SKM-1 treated with dmso at 0.1 percent for 144 hours (cell line): ENCODE data around the gene PLEKHG2.
A peak's percentile ranks its signal among the peaks of the same experiment; 100 is the strongest.

ENCODE experiments used
- DNase-seq: peaks from one replicate; lab custom pipeline; 2025; ENCODE audit not compliant: unreplicated experiment; lab: John Stamatoyannopoulos, UW

The PLEKHG2 gene

DNA sequence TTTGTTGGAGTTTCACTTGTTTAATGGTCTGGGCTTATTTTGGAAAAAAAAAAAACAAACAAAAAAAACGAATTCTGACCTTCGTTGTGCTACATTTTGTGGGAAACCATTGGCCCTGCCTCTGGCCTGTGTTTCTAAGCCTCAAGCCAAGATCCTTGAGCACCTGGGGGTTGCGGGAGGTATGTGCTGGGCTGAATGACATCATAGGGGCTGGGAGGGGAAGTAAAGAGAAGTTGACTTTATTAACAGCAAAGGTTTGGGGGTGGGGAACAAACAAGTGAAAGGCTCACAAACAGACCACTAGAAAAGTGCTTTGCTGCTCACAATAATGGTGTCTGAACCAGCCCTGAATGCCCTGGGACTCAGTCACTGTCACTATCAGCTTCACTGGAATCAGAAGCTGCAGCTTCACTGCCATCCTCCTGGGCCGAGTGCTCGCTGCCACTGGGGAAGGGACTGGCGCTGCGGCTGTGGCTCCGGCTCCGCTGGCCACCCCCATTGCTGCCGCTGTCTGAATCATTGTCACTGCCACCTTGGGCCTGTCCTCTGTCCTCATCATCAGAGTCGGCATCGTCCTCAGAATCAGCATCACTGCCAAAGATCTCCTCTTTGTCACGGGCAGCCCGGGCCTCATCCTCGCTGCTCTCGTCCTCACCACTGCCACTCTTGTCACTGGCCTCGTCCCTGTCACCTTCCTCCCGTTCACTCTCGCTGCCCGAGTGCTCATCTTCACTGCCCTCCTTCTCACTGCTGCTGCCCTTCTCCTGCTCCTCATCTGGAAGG lies 26.6 kb upstream of the PLEKHG2 start:
- no peak for DNase-seq

- DNase-seq: no peak
These were observed 25.9 kb upstream of the PLEKHG2 start for GRCh38 chr19:39386557-39386956.

DNA sequence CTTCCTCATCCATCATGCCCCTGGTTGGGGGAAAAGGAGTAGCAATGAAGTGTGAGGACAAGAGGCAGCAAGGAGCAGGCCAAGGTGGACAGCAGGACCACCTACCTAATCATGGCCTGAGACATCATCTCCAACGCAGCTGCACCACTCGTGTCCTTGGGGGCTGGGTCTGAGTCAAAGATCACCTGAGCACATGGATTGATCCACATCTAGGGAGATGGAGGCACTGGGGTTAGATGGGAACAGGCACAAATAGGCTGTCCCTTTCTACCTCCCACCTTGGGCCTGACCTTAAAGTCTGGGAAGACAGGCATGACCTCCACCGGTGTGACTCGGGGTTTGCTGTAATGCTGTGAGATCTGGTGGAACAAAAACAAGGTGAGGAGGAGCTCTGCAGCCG lies 23.8 kb upstream of the PLEKHG2 start:
- DNase-seq: no peak

- DNase-seq: no peak
These were observed 22.6 kb upstream of the PLEKHG2 start for GRCh38 chr19:39389631-39390414.

- DNase-seq: no peak
These were observed 22.1 kb upstream of the PLEKHG2 start for GRCh38 chr19:39390451-39390750.

GRCh38 chr19:39390751-39391437 lies 21.6 kb upstream of the PLEKHG2 start, which contains the start of the genes MED29 and PAF1:
Gene MED29 (plus strand): TSS chr19:39391378. CDS start chr19:39391423, 45 bp downstream.
Gene PAF1 (minus strand): TSS chr19:39391106. CDS start chr19:39390864, 242 bp downstream.
- peak; percentile 99 for DNase-seq

DNA sequence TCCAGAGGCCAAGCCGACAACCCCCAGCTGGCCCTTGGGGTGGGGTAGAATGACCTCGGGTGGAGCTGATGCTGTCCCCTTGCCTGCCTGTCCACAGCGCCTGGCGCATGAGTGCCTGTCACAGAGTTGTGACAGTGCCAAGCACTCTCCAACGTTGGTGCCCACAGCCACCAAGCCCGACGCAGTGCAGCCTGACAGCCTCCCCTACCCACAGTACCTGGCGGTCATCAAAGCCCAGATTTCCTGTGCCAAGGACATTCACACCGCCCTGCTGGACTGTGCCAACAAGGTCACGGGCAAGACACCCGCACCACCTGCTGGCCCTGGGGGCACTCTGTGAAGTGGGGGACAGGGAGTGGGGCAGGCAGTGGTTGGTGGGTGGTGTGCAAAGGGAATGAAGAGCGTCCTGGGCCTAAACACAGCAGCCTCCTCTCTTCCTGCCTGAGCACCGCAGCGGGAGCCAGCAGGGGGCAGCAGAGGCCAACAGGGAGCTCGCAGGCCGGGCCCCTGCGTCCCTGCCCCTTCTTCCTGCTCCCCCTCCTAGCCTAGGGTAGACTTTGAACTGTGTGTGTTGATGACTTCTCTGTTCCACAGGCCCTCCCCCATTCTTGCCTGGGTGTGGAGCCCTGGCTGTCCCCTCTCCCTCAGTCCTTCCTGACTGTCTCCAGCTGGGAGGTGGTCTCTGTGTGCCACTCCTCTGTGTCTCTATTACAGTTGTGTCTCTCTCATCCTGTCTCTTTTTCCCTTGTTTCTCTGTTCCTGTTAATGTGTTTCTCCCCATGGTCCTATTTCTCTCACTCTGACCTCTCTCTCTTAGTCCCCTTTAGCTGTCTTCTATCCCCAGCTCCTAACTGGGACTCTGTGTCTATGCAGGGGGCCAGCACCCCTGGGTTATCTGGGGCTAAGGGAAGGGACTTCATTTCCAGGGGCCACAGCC lies 14.8 kb upstream of the PLEKHG2 start:
- DNase-seq: peak; percentile 87

DNA sequence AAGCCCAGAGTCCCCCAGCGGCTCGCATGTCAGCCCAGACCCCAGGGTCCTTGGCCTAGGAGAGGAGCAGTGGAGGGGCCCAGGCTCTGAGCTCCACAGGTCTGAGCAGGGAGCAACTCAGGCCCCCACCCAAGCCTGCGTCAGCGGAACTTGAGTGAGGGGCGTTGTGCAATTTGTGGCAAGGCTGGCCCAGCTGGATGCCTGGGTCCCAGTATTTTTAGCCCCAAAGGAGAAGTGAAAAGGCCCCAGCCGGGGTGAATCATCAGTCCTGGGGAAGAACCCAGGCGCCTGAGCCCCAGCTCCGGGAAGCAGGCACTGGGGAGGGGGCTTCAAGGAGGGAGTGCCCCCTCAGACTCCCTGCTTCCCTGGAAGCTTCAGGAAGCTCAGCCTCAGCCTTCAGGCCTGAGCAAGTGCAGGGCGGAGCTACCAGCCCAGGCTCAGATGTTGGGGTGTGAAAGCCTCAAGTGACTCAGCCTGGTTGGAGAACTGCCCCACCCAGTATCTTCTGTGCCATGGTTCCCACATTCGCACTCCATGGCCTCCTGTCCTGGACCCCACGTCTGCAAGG lies 14.1 kb upstream of the PLEKHG2 start:
- DNase-seq: peak; percentile 86

DNA sequence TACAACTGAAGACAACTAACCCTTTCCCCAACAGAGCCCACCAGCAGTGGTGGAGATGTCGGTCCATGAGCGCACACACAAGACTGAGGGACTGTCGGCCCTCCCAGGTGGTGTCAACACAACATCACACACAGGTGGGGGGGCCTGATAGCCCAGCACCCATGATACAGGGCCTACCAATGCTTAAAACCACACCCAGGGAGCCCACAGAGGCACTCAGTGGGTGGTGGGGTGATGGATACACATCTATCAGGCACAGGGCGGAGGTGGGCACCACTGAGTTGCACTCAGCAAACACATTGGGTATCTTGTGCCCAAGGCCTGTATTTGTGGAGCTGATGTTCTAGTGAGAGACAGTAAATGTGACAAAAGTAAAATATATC lies 12.8 kb upstream of the PLEKHG2 start:
- no peak for DNase-seq

DNA sequence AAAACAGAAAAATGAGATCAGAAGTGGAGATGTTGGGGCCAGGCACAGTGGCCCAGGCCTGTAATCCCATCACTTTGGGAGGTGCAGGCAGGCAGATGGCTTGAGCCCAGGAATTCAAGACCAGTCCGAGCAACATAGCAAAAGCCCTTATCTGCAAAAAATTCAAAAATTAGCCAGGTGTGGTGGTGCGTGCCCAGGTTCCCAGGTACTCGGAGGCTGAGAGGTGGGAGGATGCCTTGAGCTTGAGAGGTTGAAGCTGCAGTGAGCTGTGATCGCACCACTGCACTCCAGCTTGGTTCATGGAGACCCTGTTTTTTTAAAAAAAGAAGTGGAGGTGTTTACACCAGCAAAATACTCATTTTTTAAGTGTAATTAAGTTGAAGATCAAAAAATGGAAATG lies 12.4 kb upstream of the PLEKHG2 start:
- no peak for DNase-seq

DNA sequence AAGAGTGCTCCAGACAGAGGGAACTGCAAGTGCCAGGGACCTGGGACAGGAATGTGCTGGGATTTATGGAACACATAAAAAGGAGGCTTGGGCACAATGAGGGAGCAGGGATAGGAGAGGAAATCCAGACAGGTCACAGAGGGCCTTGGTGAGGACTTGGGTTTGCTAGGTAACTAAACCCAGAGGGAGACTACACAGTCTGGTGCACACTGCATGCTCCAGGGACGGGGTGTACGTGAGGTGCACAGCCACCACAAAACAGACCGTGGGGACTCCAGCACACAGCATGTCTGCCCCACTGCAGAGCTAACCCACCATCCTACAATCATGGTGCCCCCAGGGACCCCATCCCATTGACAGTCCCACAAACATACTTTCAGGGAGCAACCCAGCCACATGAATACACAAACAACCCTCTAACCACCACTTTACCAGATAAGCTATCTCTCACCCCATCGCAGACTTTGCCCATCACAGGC lies 11.4 kb upstream of the PLEKHG2 start:
- no peak for DNase-seq

DNA sequence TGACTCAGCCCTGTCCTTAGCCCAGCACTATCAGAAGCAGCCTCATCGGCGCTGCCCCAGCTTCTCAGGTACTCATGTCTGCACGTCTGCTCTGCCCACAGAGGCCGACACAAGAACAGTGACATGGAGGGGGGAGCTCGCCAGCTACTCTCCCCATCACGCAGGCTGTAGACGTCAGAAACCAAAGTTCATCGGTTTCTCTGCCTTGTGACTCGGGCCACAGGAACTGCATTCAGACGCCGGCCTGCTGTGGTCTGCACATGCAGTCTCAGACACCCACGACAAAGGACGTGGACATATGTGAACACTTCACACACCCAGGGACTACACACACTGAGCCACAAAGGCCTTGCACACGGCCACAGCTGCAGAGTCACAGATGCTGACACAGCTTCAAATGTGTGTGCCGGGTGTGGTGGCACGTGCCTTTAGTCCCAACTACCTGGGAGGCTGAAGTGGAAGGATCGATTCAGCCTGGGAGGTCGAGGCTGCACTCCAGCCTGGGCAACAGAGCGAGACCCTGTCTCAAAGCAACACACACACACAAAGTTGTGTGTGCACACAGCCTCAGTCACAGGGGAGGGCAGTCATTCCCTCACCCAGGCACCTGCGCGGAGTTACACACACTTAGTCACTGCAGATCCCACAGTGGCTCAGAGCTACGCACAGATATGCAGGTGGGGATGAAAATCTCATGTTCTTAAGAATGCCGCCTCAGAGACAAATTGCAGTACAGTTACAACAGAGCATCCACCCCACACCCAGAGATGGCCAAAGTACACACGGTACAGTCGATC lies 10.7 kb upstream of the PLEKHG2 start:
- DNase-seq: no peak

DNA sequence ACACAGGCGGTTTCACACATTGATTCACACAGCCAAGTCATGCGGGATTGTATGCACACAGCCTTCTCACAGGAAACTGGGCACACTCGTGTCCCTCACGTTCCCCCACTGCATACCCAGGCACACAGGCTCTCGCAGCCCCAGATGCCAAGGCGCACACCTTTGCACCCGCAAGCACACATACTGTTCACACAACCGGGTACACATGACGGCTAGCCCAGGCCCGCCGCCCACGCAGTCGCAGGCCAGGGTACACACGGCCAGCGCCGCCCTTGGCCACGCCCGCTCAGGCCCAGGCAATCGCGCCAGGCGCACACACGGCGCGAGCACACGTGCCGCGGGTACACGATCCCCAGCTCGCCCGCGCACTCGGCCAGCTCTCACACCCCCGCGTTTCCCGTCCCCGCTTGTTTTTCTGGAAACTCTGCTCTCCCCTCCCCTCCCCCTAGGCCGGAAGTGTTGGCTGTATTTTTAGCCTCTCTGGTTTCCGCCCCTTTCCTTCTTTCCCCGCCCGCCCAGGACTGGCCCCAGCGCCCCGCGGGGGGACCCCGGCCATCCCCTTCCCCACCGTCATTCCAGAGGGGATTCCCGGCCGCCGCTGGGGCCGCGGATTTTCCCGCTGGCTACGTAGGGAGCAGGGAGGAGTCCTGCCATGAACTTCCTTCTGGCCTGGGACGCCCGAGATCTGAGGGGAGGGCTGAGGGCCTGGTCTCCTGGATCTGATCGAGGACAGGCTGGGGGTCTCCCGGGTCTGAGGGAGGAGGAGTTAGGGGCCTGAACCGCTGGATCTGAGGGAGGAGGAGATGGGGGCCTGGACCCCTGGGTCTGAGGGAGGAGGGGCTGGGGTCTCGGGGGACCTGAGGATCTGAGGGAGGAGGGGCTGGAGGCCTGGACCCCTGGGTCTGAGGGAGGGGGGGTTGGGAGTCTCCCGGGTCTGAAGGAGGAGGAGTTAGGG lies 9.8 kb upstream of the PLEKHG2 start:
- peak; percentile 80 for DNase-seq

DNA sequence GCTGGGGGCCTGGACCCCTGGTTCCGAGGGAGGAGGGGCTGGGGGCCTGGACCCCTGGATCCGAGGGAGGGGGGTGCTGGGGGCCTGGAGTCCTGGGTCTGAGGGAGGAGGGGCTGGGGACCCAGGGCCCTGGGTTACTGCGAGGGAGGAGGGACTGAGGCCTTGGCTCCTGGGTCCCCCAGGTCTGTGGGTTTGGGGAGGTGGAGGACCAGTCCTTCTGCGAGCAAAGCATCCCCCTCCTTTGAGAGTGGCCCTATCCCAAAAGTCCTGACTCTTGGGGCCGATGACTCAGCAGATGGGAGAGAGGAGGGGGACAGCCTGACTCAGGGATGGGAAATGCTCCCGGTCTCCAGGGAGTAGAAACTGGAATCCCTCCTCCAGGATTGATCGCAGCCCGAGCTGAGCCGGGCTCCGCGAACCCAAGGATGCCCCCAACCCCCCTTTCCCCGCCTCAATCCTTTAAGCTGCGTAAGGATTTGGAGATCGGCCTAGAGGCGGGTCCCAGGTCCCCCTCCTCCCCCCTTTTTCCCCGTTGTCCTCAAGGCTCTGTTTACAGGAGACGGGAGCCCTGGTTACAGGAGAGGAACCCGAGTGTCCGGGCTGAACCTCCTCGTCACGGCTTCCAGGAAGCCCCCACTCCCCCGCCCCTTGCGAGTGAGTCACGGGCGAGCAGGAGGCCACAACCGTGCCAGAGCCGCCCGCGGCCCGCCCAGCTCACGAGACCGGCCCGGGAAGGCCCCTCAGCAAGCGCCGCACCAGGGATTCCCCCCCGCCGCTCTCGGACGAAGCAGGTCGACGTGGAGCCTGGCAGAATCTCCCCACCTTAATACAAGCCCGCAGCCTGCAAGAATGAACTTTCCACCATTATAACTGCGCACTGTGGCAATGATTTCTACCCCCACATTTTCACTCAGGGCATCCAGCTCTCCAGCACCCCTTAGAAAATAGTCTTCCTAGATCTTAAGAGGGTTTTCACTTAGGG lies 8.8 kb upstream of the PLEKHG2 start:
- DNase-seq: peak; percentile 78

DNA sequence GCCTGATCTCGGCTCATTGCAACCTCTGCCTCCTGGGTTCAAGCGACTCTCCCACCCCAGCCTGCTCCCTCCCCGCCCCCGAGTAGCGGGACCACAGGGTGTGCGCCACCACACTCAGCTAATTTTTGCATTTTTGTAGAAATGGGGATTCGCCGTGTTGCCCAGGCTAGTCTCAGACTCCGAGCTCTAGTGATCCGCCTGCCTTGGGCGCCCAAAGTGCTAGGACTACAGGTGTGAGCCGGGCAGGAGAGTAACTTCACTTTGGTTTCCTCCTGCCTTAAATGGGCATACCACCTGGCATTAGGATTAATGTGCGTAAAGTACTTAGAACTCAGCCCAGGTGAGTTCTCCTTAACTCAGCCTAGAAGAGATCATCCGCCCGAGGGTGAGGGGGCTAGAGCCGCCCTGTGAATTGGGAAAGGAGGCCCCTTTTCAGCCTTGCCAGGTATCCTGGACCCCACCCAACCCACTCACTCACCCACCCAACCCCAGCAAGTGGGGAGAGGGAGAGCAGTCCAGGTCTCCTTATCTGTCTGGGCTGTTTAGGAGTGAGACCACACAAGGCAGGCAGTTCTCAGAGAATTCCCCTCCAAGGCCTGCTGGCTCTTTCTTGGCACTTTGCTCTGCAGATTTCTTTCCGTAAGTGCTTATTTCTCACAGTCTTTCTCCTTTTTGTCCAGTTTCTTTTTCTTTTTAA lies 7.1 kb upstream of the PLEKHG2 start:
- no peak for DNase-seq

- DNase-seq: peak; percentile 71
These were observed 6.4 kb upstream of the PLEKHG2 start for GRCh38 chr19:39405958-39406655.
